ENCODE results near the gene SDR42E2.
"Not testable (repeated sequence)": the region's sequence is repeated elsewhere in the genome, so short reads cannot be mapped to it uniquely, and the experiment has no call there.

The SDR42E2 gene

GRCh38 chr16:22191532-22192260 lies 29.4 kb downstream of the SDR42E2 start:
- peak; percentile 57 for DNase-seq (ENCODE audit: low spot score)

- DNase-seq (ENCODE audit: low spot score), result peak; percentile 83
Measured at GRCh38 chr16:22192261-22193062, 30.2 kb downstream of the SDR42E2 start.

- no peak for DNase-seq (ENCODE audit: low spot score)
Measured at GRCh38 chr16:22193063-22193411, 30.7 kb downstream of the SDR42E2 start.

GRCh38 chr16:22194707-22195444 lies 32.6 kb downstream of the SDR42E2 start:
- DNase-seq (ENCODE audit: low spot score), result no peak

GRCh38 chr16:22195445-22195694 lies 33.1 kb downstream of the SDR42E2 start:
- DNase-seq (ENCODE audit: low spot score), result no peak

GRCh38 chr16:22195695-22196558 lies 33.6 kb downstream of the SDR42E2 start:
- DNase-seq (ENCODE audit: low spot score), result peak; percentile 95

GRCh38 chr16:22196559-22197168 lies 34.4 kb downstream of the SDR42E2 start:
- not testable (repeated sequence) for DNase-seq (ENCODE audit: low spot score)

GRCh38 chr16:22198547-22199293 lies 36.4 kb downstream of the SDR42E2 start:
- DNase-seq (ENCODE audit: low spot score), result no peak

GRCh38 chr16:22202261-22202637 lies 39.9 kb downstream of the SDR42E2 start:
- no peak for DNase-seq (ENCODE audit: low spot score)

GRCh38 chr16:22203091-22203490 lies 40.8 kb downstream of the SDR42E2 start:
- DNase-seq (ENCODE audit: low spot score), result no peak

- DNase-seq (ENCODE audit: low spot score), result no peak
Measured at GRCh38 chr16:22204091-22204655, 41.9 kb downstream of the SDR42E2 start.

- DNase-seq (ENCODE audit: low spot score), result no peak
Measured at GRCh38 chr16:22205577-22206012, 43.3 kb downstream of the SDR42E2 start.

GRCh38 chr16:22206013-22206841 lies 43.9 kb downstream of the SDR42E2 start, which contains the start of gene EEF2K:
TSS of gene EEF2K (plus strand) at chr16:22206278. CDS start at chr16:22225730, 19,452 bp downstream.
- DNase-seq (ENCODE audit: low spot score), result peak; percentile 78

GRCh38 chr16:22206842-22207714 lies 44.8 kb downstream of the SDR42E2 start:
- DNase-seq (ENCODE audit: low spot score), result peak; percentile 51

GRCh38 chr16:22207715-22208360 lies 45.5 kb downstream of the SDR42E2 start:
- no peak for DNase-seq (ENCODE audit: low spot score)

GRCh38 chr16:22210285-22210684 lies 48.0 kb downstream of the SDR42E2 start:
- DNase-seq (ENCODE audit: low spot score), result no peak

GRCh38 chr16:22210854-22211253 lies 48.5 kb downstream of the SDR42E2 start:
- no peak for DNase-seq (ENCODE audit: low spot score)

- DNase-seq (ENCODE audit: low spot score), result no peak
Measured at GRCh38 chr16:22213236-22213635, 50.9 kb downstream of the SDR42E2 start.

All from pons (tissue), 1 donor.